ENCODE data around the gene TIMM10.

The TIMM10 gene

GRCh38 chr11:57555393-57555792 lies 24.8 kb upstream of the TIMM10 start:
- H3K9me3 ChIP-seq (replicated peaks; ENCODE audit: low read length) = no peaks in the 10 kb centered on the region
- peaks cover 17% of the 10 kb centered on the region for H3K36me3 ChIP-seq (ENCODE audit: insufficient read depth, low read length)
- no peak overlapping the region for H3K4me2 ChIP-seq (ENCODE audit: low read length)
- H3K27me3 ChIP-seq (ENCODE audit: control insufficient read depth, insufficient read depth, low read length) = no peaks in the 10 kb centered on the region
- no peak overlapping the region for H3K9ac ChIP-seq (ENCODE audit: low read depth, low read length)
- H3K4me1 ChIP-seq (ENCODE audit: control insufficient read depth, insufficient read depth, low read length) = no peaks in the 10 kb centered on the region
- no peak overlapping the region for H3K4me3 ChIP-seq (ENCODE audit: low read length)

- Histone ChIP-seq H3K4me2 (ENCODE audit: low read length) (no peak overlapping the region), H3K4me3 (ENCODE audit: low read length) (no peak overlapping the region), H3K9me3 (replicated peaks; ENCODE audit: low read length) (no peaks in the 10 kb centered on the region), H3K9ac (ENCODE audit: low read depth, low read length) (no peak overlapping the region), H3K27me3 (ENCODE audit: control insufficient read depth, insufficient read depth, low read length) (no peaks in the 10 kb centered on the region), H3K36me3 (ENCODE audit: insufficient read depth, low read length) (peaks cover 20% of the 10 kb centered on the region), H3K4me1 (ENCODE audit: control insufficient read depth, insufficient read depth, low read length) (no peaks in the 10 kb centered on the region)
These were observed 21.9 kb upstream of the TIMM10 start for GRCh38 chr11:57552479-57552878.

GRCh38 chr11:57551941-57552340 lies 21.4 kb upstream of the TIMM10 start:
- Histone ChIP-seq H3K36me3 (ENCODE audit: insufficient read depth, low read length) (peaks cover 19% of the 10 kb centered on the region), H3K9ac (ENCODE audit: low read depth, low read length) (no peak overlapping the region)

GRCh38 chr11:57549983-57550382 lies 19.4 kb upstream of the TIMM10 start:
- Histone ChIP-seq H3K9me3 (replicated peaks; ENCODE audit: low read length) (no peaks in the 10 kb centered on the region), H3K9ac (ENCODE audit: low read depth, low read length) (no peak overlapping the region), H3K4me3 (ENCODE audit: low read length) (no peak overlapping the region), H3K27me3 (ENCODE audit: control insufficient read depth, insufficient read depth, low read length) (no peaks in the 10 kb centered on the region), H3K4me1 (ENCODE audit: control insufficient read depth, insufficient read depth, low read length) (no peaks in the 10 kb centered on the region), H3K36me3 (ENCODE audit: insufficient read depth, low read length) (peaks cover 18% of the 10 kb centered on the region), H3K4me2 (ENCODE audit: low read length) (no peak overlapping the region)

More at GRCh38 chr11:57551941-57552340, 21.4 kb upstream of the TIMM10 start:
- no peaks in the 10 kb centered on the region for H3K9me3 ChIP-seq (replicated peaks; ENCODE audit: low read length)
- no peak overlapping the region for H3K4me2 ChIP-seq (ENCODE audit: low read length)
- H3K4me1 ChIP-seq (ENCODE audit: control insufficient read depth, insufficient read depth, low read length) = no peaks in the 10 kb centered on the region
- H3K27me3 ChIP-seq (ENCODE audit: control insufficient read depth, insufficient read depth, low read length) = no peaks in the 10 kb centered on the region
- H3K4me3 ChIP-seq (ENCODE audit: low read length) = no peak overlapping the region

GRCh38 chr11:57547854-57548377 lies 17.4 kb upstream of the TIMM10 start:
- H3K4me3 ChIP-seq (ENCODE audit: low read length) = no peak overlapping the region
- H3K4me2 ChIP-seq (ENCODE audit: low read length) = no peak overlapping the region
- no peaks in the 10 kb centered on the region for H3K4me1 ChIP-seq (ENCODE audit: control insufficient read depth, insufficient read depth, low read length)
- peaks cover 9% of the 10 kb centered on the region for H3K36me3 ChIP-seq (ENCODE audit: insufficient read depth, low read length)
- H3K9ac ChIP-seq (ENCODE audit: low read depth, low read length) = no peak overlapping the region
- H3K9me3 ChIP-seq (replicated peaks; ENCODE audit: low read length) = no peaks in the 10 kb centered on the region
- peaks cover 9% of the 10 kb centered on the region for H3K27me3 ChIP-seq (ENCODE audit: control insufficient read depth, insufficient read depth, low read length)

- H3K36me3 ChIP-seq (ENCODE audit: insufficient read depth, low read length) = peaks cover 5% of the 10 kb centered on the region
- no peak overlapping the region for H3K4me3 ChIP-seq (ENCODE audit: low read length)
- H3K27me3 ChIP-seq (ENCODE audit: control insufficient read depth, insufficient read depth, low read length) = peaks cover 16% of the 10 kb centered on the region
- H3K9ac ChIP-seq (ENCODE audit: low read depth, low read length) = no peak overlapping the region
- no peaks in the 10 kb centered on the region for H3K4me1 ChIP-seq (ENCODE audit: control insufficient read depth, insufficient read depth, low read length)
- H3K4me2 ChIP-seq (ENCODE audit: low read length) = no peak overlapping the region
- H3K9me3 ChIP-seq (replicated peaks; ENCODE audit: low read length) = no peaks in the 10 kb centered on the region
These were observed 16.4 kb upstream of the TIMM10 start for GRCh38 chr11:57546869-57547475.

GRCh38 chr11:57546451-57546850 lies 15.9 kb upstream of the TIMM10 start:
- Histone ChIP-seq H3K9me3 (replicated peaks; ENCODE audit: low read length) (no peaks in the 10 kb centered on the region), H3K27me3 (ENCODE audit: control insufficient read depth, insufficient read depth, low read length) (peaks cover 16% of the 10 kb centered on the region), H3K4me2 (ENCODE audit: low read length) (no peak overlapping the region), H3K4me3 (ENCODE audit: low read length) (no peak overlapping the region), H3K9ac (ENCODE audit: low read depth, low read length) (no peak overlapping the region), H3K36me3 (ENCODE audit: insufficient read depth, low read length) (peaks cover 5% of the 10 kb centered on the region), H3K4me1 (ENCODE audit: control insufficient read depth, insufficient read depth, low read length) (no peaks in the 10 kb centered on the region)

- no peak overlapping the region for H3K4me2 ChIP-seq (ENCODE audit: low read length)
- H3K9me3 ChIP-seq (replicated peaks; ENCODE audit: low read length) = no peaks in the 10 kb centered on the region
- no peaks in the 10 kb centered on the region for H3K4me1 ChIP-seq (ENCODE audit: control insufficient read depth, insufficient read depth, low read length)
- H3K36me3 ChIP-seq (ENCODE audit: insufficient read depth, low read length) = peaks cover 5% of the 10 kb centered on the region
- no peak overlapping the region for H3K4me3 ChIP-seq (ENCODE audit: low read length)
- peaks cover 16% of the 10 kb centered on the region for H3K27me3 ChIP-seq (ENCODE audit: control insufficient read depth, insufficient read depth, low read length)
- H3K9ac ChIP-seq (ENCODE audit: low read depth, low read length) = no peak overlapping the region
These were observed 15.3 kb upstream of the TIMM10 start for GRCh38 chr11:57545883-57546282.

GRCh38 chr11:57544566-57544965 lies 14.0 kb upstream of the TIMM10 start:
- Histone ChIP-seq H3K4me2 (ENCODE audit: low read length) (no peak overlapping the region), H3K27me3 (ENCODE audit: control insufficient read depth, insufficient read depth, low read length) (peaks cover 21% of the 10 kb centered on the region), H3K9me3 (replicated peaks; ENCODE audit: low read length) (no peaks in the 10 kb centered on the region), H3K36me3 (ENCODE audit: insufficient read depth, low read length) (peaks cover under 1% of the 10 kb centered on the region), H3K4me3 (ENCODE audit: low read length) (no peak overlapping the region), H3K9ac (ENCODE audit: low read depth, low read length) (no peak overlapping the region), H3K4me1 (ENCODE audit: control insufficient read depth, insufficient read depth, low read length) (no peaks in the 10 kb centered on the region)

GRCh38 chr11:57543593-57543992 lies 13.0 kb upstream of the TIMM10 start:
- no peak overlapping the region for H3K9ac ChIP-seq (ENCODE audit: low read depth, low read length)
- H3K27me3 ChIP-seq (ENCODE audit: control insufficient read depth, insufficient read depth, low read length) = peaks cover 26% of the 10 kb centered on the region
- H3K4me1 ChIP-seq (ENCODE audit: control insufficient read depth, insufficient read depth, low read length) = no peaks in the 10 kb centered on the region
- H3K36me3 ChIP-seq (ENCODE audit: insufficient read depth, low read length) = no peaks in the 10 kb centered on the region
- H3K9me3 ChIP-seq (replicated peaks; ENCODE audit: low read length) = no peaks in the 10 kb centered on the region
- no peak overlapping the region for H3K4me3 ChIP-seq (ENCODE audit: low read length)
- H3K4me2 ChIP-seq (ENCODE audit: low read length) = no peak overlapping the region

- Histone ChIP-seq H3K9me3 (replicated peaks; ENCODE audit: low read length) (no peaks in the 10 kb centered on the region), H3K4me3 (ENCODE audit: low read length) (no peak overlapping the region)
These were observed 12.0 kb upstream of the TIMM10 start for GRCh38 chr11:57542582-57542981.

GRCh38 chr11:57541169-57541568 lies 10.6 kb upstream of the TIMM10 start:
- no peak overlapping the region for H3K4me2 ChIP-seq (ENCODE audit: low read length)
- H3K4me3 ChIP-seq (ENCODE audit: low read length) = no peak overlapping the region
- H3K27me3 ChIP-seq (ENCODE audit: control insufficient read depth, insufficient read depth, low read length) = peaks cover 46% of the 10 kb centered on the region
- no peaks in the 10 kb centered on the region for H3K9me3 ChIP-seq (replicated peaks; ENCODE audit: low read length)
- H3K9ac ChIP-seq (ENCODE audit: low read depth, low read length) = no peak overlapping the region
- H3K4me1 ChIP-seq (ENCODE audit: control insufficient read depth, insufficient read depth, low read length) = no peaks in the 10 kb centered on the region
- no peaks in the 10 kb centered on the region for H3K36me3 ChIP-seq (ENCODE audit: insufficient read depth, low read length)

More at GRCh38 chr11:57542582-57542981, 12.0 kb upstream of the TIMM10 start:
- no peaks in the 10 kb centered on the region for H3K4me1 ChIP-seq (ENCODE audit: control insufficient read depth, insufficient read depth, low read length)
- H3K4me2 ChIP-seq (ENCODE audit: low read length) = no peak overlapping the region
- peaks cover 35% of the 10 kb centered on the region for H3K27me3 ChIP-seq (ENCODE audit: control insufficient read depth, insufficient read depth, low read length)
- no peaks in the 10 kb centered on the region for H3K36me3 ChIP-seq (ENCODE audit: insufficient read depth, low read length)
- H3K9ac ChIP-seq (ENCODE audit: low read depth, low read length) = no peak overlapping the region
